ENCODE measurements around the gene STXBP1. TPM values are rescaled to one million over a fixed set of nuclear protein-coding genes. Genes with fewer than 3 reads are reported as not detected.

The STXBP1 gene
- total RNA-seq, 1 donor from 2014 or later: 23.4 TPM

GRCh38 chr9:127724012-127724411 lies 111.9 kb downstream of the STXBP1 start:
- peaks cover 4% of the 10 kb centered on the region for H3K27me3 Mint-ChIP-seq
- DNase-seq (ENCODE audit: low spot score, unreplicated experiment): no peak
- no peak overlapping the region for H3K27ac Mint-ChIP-seq
- no peaks in the 10 kb centered on the region for H3K4me1 Mint-ChIP-seq (ENCODE audit: low read depth)
- no peak overlapping the region for H3K4me3 Mint-ChIP-seq (ENCODE audit: low read depth)
- H3K36me3 Mint-ChIP-seq (ENCODE audit: insufficient read depth): no peaks in the 10 kb centered on the region
- TF ChIP-seq CTCF (IDR thresholded peaks at IDR 0.05; ENCODE audit: unreplicated experiment): no peak
- H3K9me3 Mint-ChIP-seq (ENCODE audit: low read depth): no peaks in the 10 kb centered on the region

- H3K27me3 Mint-ChIP-seq: no peaks in the 10 kb centered on the region
- H3K4me1 Mint-ChIP-seq (ENCODE audit: low read depth): no peaks in the 10 kb centered on the region
- no peak for TF ChIP-seq CTCF (IDR thresholded peaks at IDR 0.05; ENCODE audit: unreplicated experiment)
- no peak overlapping the region for H3K4me3 Mint-ChIP-seq (ENCODE audit: low read depth)
- no peaks in the 10 kb centered on the region for H3K36me3 Mint-ChIP-seq (ENCODE audit: insufficient read depth)
- H3K27ac Mint-ChIP-seq: no peak overlapping the region
- no peak for DNase-seq (ENCODE audit: low spot score, unreplicated experiment)
- H3K9me3 Mint-ChIP-seq (ENCODE audit: low read depth): no peaks in the 10 kb centered on the region
Observed at GRCh38 chr9:127726871-127727270, 114.8 kb downstream of the STXBP1 start.

- H3K36me3 Mint-ChIP-seq (ENCODE audit: insufficient read depth): no peaks in the 10 kb centered on the region
- no peak overlapping the region for H3K27ac Mint-ChIP-seq
- H3K4me3 Mint-ChIP-seq (ENCODE audit: low read depth): no peak overlapping the region
- no peaks in the 10 kb centered on the region for H3K27me3 Mint-ChIP-seq
- DNase-seq (ENCODE audit: low spot score, unreplicated experiment): no peak
- no peaks in the 10 kb centered on the region for H3K4me1 Mint-ChIP-seq (ENCODE audit: low read depth)
- H3K9me3 Mint-ChIP-seq (ENCODE audit: low read depth): no peaks in the 10 kb centered on the region
- no peak for TF ChIP-seq CTCF (IDR thresholded peaks at IDR 0.05; ENCODE audit: unreplicated experiment)
Observed at GRCh38 chr9:127728808-127729207, 116.7 kb downstream of the STXBP1 start.

GRCh38 chr9:127729522-127730256 lies 117.6 kb downstream of the STXBP1 start:
- no peaks in the 10 kb centered on the region for H3K4me1 Mint-ChIP-seq (ENCODE audit: low read depth)
- no peak overlapping the region for H3K4me3 Mint-ChIP-seq (ENCODE audit: low read depth)
- H3K9me3 Mint-ChIP-seq (ENCODE audit: low read depth): no peaks in the 10 kb centered on the region
- TF ChIP-seq CTCF (IDR thresholded peaks at IDR 0.05; ENCODE audit: unreplicated experiment): no peak
- no peaks in the 10 kb centered on the region for H3K36me3 Mint-ChIP-seq (ENCODE audit: insufficient read depth)
- H3K27me3 Mint-ChIP-seq: no peaks in the 10 kb centered on the region
- DNase-seq (ENCODE audit: low spot score, unreplicated experiment): no peak
- peak overlapping the region; percentile 70 for H3K27ac Mint-ChIP-seq

- no peak overlapping the region for H3K4me3 Mint-ChIP-seq (ENCODE audit: low read depth)
- H3K27me3 Mint-ChIP-seq: no peaks in the 10 kb centered on the region
- peak overlapping the region; percentile 70 for H3K27ac Mint-ChIP-seq
- H3K36me3 Mint-ChIP-seq (ENCODE audit: insufficient read depth): no peaks in the 10 kb centered on the region
- DNase-seq (ENCODE audit: low spot score, unreplicated experiment): no peak
- no peak for TF ChIP-seq CTCF (IDR thresholded peaks at IDR 0.05; ENCODE audit: unreplicated experiment)
- H3K4me1 Mint-ChIP-seq (ENCODE audit: low read depth): no peaks in the 10 kb centered on the region
- no peaks in the 10 kb centered on the region for H3K9me3 Mint-ChIP-seq (ENCODE audit: low read depth)
Observed at GRCh38 chr9:127730262-127730661, 118.2 kb downstream of the STXBP1 start.

All from progenitor cell of endocrine pancreas (in vitro differentiated cells).